ENCODE results near the gene HOXB9.

The HOXB9 gene

DNA sequence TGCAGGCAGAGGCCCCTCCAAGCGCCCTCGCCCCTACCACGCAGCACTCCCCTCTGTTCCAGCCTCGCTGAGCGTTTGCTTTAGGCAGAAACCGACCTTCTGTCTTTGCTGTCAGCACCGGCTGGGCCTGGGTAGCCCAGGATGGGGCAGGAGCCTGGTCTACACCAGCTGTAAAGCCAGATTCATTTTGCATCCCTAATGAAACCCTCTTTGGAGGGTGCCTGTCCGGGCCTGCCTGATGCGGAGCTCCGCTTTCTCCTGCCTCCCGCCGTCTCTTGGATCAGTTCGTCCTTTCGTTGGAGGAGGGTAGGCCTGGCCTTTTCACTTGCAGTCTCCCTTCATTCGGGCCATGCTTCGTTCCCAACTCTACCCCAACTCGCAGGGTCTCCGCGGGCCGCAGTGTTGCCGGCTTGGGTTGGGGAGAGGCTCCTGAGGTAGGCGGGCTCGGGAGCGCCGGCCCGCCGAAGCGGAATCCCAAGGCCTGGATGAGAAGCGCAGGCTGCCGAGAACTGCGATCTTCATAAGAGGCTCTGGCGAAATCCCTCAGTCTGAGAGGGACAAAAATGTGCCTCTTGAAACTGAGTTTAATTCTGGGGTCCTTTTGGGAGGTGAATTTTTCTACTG lies 6.2 kb downstream of the HOXB9 start:
- no peak for TF ChIP-seq TOX (CRISPR knock-in tag; IDR thresholded peaks at IDR 0.05; ENCODE audit: borderline replicate concordance)
- no peak for TF ChIP-seq ZNF70 (CRISPR knock-in tag; IDR thresholded peaks at IDR 0.05)
- TF ChIP-seq TCF4 (CRISPR knock-in tag; IDR thresholded peaks at IDR 0.05; ENCODE audit: borderline replicate concordance), result no peak
- TF ChIP-seq GLIS3 (CRISPR knock-in tag; IDR thresholded peaks at IDR 0.05), result no peak
- TF ChIP-seq ZFP30 (CRISPR knock-in tag; IDR thresholded peaks at IDR 0.05), result no peak
- no peak for TF ChIP-seq ISL1 (CRISPR knock-in tag; IDR thresholded peaks at IDR 0.05)
- TF ChIP-seq ZC3H10 (CRISPR knock-in tag; IDR thresholded peaks at IDR 0.05), result no peak
- TF ChIP-seq ZNF565 (CRISPR knock-in tag; conservative IDR thresholded peaks at IDR 0.05; ENCODE audit: low read depth), result no peak
- no peak for TF ChIP-seq RARB (CRISPR knock-in tag; IDR thresholded peaks at IDR 0.05)
- TF ChIP-seq, protein P1, sequence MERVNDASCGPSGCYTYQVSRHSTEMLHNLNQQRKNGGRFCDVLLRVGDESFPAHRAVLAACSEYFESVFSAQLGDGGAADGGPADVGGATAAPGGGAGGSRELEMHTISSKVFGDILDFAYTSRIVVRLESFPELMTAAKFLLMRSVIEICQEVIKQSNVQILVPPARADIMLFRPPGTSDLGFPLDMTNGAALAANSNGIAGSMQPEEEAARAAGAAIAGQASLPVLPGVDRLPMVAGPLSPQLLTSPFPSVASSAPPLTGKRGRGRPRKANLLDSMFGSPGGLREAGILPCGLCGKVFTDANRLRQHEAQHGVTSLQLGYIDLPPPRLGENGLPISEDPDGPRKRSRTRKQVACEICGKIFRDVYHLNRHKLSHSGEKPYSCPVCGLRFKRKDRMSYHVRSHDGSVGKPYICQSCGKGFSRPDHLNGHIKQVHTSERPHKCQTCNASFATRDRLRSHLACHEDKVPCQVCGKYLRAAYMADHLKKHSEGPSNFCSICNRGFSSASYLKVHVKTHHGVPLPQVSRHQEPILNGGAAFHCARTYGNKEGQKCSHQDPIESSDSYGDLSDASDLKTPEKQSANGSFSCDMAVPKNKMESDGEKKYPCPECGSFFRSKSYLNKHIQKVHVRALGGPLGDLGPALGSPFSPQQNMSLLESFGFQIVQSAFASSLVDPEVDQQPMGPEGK (CRISPR knock-in tag; IDR thresholded peaks at IDR 0.05; ENCODE audit: borderline replicate concordance), result no peak
- no peak for TF ChIP-seq ZFP3 (CRISPR knock-in tag; IDR thresholded peaks at IDR 0.05)
- ATAC-seq, result peak; percentile 7; the same call in 1 of the 3 replicates

DNA sequence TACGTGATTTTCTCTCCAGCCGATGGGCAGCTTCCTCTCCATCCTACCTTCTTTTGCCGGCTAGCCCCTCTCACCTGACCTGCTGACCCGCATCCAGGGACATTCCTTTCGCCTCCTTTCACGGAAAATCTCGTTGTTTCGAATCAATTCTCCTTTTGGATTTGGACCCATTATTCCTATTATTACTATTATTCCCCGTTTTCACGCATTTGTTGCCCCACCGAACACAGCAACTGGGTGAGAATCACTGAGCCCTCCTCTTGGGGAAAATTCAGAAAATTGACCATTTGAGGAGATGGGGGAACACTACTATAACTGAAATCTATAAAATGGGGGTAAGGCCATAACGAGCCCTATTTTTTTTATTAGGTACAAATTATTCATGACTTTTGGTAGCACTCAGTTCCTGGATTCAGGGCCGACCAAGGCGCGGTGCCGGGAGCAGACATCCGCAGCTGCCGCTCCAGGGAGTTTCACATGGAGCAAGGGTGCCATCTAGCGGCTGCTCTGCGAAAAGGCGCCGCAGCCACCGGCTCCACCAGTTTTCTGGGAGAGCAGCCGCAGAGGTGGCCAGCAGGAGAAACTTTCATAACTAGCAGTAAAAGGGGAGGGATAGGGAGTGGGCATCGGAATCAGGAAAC lies 7.8 kb downstream of the HOXB9 start:
- ATAC-seq, result peak; percentile 93
- TF ChIP-seq, protein P2, sequence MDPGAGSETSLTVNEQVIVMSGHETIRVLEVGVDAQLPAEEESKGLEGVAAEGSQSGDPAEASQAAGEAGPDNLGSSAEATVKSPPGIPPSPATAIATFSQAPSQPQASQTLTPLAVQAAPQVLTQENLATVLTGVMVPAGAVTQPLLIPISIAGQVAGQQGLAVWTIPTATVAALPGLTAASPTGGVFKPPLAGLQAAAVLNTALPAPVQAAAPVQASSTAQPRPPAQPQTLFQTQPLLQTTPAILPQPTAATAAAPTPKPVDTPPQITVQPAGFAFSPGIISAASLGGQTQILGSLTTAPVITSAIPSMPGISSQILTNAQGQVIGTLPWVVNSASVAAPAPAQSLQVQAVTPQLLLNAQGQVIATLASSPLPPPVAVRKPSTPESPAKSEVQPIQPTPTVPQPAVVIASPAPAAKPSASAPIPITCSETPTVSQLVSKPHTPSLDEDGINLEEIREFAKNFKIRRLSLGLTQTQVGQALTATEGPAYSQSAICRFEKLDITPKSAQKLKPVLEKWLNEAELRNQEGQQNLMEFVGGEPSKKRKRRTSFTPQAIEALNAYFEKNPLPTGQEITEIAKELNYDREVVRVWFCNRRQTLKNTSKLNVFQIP (CRISPR knock-in tag; IDR thresholded peaks at IDR 0.05; ENCODE audit: borderline replicate concordance, low read depth), result no peak
- TF ChIP-seq ZC3H10 (CRISPR knock-in tag; IDR thresholded peaks at IDR 0.05), result no peak
- TF ChIP-seq, protein P1 (CRISPR knock-in tag; IDR thresholded peaks at IDR 0.05; ENCODE audit: borderline replicate concordance), result no peak
- TF ChIP-seq SNAI2 (CRISPR knock-in tag; IDR thresholded peaks at IDR 0.05), result no peak
- no peak for TF ChIP-seq ZFP30 (CRISPR knock-in tag; IDR thresholded peaks at IDR 0.05)
- TF ChIP-seq RARB (CRISPR knock-in tag; IDR thresholded peaks at IDR 0.05), result no peak
- no peak for TF ChIP-seq TOX (CRISPR knock-in tag; IDR thresholded peaks at IDR 0.05; ENCODE audit: borderline replicate concordance)
- TF ChIP-seq ISL1 (CRISPR knock-in tag; IDR thresholded peaks at IDR 0.05), result no peak
- TF ChIP-seq ZNF70 (CRISPR knock-in tag; IDR thresholded peaks at IDR 0.05), result no peak
- TF ChIP-seq ESRRG (CRISPR knock-in tag; IDR thresholded peaks at IDR 0.05), result no peak
- no peak for TF ChIP-seq GLIS3 (CRISPR knock-in tag; IDR thresholded peaks at IDR 0.05)
- TF ChIP-seq PPARA (CRISPR knock-in tag; IDR thresholded peaks at IDR 0.05; ENCODE audit: borderline replicate concordance), result no peak
- TF ChIP-seq ARNTL (CRISPR knock-in tag; IDR thresholded peaks at IDR 0.05; ENCODE audit: borderline replicate concordance, low read depth), result no peak
- TF ChIP-seq, protein P3, sequence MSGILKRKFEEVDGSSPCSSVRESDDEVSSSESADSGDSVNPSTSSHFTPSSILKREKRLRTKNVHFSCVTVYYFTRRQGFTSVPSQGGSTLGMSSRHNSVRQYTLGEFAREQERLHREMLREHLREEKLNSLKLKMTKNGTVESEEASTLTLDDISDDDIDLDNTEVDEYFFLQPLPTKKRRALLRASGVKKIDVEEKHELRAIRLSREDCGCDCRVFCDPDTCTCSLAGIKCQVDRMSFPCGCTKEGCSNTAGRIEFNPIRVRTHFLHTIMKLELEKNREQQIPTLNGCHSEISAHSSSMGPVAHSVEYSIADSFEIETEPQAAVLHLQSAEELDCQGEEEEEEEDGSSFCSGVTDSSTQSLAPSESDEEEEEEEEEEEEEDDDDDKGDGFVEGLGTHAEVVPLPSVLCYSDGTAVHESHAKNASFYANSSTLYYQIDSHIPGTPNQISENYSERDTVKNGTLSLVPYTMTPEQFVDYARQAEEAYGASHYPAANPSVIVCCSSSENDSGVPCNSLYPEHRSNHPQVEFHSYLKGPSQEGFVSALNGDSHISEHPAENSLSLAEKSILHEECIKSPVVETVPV (CRISPR knock-in tag; IDR thresholded peaks at IDR 0.05), result no peak
- no peak for TF ChIP-seq ZNF8 (CRISPR knock-in tag; IDR thresholded peaks at IDR 0.05)
- TF ChIP-seq TCF4 (CRISPR knock-in tag; IDR thresholded peaks at IDR 0.05; ENCODE audit: borderline replicate concordance), result no peak
- TF ChIP-seq, protein P4, sequence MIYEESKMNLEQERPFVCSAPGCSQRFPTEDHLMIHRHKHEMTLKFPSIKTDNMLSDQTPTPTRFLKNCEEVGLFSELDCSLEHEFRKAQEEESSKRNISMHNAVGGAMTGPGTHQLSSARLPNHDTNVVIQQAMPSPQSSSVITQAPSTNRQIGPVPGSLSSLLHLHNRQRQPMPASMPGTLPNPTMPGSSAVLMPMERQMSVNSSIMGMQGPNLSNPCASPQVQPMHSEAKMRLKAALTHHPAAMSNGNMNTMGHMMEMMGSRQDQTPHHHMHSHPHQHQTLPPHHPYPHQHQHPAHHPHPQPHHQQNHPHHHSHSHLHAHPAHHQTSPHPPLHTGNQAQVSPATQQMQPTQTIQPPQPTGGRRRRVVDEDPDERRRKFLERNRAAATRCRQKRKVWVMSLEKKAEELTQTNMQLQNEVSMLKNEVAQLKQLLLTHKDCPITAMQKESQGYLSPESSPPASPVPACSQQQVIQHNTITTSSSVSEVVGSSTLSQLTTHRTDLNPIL (CRISPR knock-in tag; IDR thresholded peaks at IDR 0.05; ENCODE audit: low read depth), result no peak
- TF ChIP-seq, protein P5, sequence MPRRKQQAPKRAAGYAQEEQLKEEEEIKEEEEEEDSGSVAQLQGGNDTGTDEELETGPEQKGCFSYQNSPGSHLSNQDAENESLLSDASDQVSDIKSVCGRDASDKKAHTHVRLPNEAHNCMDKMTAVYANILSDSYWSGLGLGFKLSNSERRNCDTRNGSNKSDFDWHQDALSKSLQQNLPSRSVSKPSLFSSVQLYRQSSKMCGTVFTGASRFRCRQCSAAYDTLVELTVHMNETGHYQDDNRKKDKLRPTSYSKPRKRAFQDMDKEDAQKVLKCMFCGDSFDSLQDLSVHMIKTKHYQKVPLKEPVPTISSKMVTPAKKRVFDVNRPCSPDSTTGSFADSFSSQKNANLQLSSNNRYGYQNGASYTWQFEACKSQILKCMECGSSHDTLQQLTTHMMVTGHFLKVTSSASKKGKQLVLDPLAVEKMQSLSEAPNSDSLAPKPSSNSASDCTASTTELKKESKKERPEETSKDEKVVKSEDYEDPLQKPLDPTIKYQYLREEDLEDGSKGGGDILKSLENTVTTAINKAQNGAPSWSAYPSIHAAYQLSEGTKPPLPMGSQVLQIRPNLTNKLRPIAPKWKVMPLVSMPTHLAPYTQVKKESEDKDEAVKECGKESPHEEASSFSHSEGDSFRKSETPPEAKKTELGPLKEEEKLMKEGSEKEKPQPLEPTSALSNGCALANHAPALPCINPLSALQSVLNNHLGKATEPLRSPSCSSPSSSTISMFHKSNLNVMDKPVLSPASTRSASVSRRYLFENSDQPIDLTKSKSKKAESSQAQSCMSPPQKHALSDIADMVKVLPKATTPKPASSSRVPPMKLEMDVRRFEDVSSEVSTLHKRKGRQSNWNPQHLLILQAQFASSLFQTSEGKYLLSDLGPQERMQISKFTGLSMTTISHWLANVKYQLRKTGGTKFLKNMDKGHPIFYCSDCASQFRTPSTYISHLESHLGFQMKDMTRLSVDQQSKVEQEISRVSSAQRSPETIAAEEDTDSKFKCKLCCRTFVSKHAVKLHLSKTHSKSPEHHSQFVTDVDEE (CRISPR knock-in tag; IDR thresholded peaks at IDR 0.05), result no peak
- no peak for TF ChIP-seq ZFP3 (CRISPR knock-in tag; IDR thresholded peaks at IDR 0.05)

Measured in SK-N-SH treated with all-trans-retinoic acid at 6 μM for 48 hours (cell line).